Measurements from ENCODE around the gene ADAM15.

Gene ADAM15

DNA sequence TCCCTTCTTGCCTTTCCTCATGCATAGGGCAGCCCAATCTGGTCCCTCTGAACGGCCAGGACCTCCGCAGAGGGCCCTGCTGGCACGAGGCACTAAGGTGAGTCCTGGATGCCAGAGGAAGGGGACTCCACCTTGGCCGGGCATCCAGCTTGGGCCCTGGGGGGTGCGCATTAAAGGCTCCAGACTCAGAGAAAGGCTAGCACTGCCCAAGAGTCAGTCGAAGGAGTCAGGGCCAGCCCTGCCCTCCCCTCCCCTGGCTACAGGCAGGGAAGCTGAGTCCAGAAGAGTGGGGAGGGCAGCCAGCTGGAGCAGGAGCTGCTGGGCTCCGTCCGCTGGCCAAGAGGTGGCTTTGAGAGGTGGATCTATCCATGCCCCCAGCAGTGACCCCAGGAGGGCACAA is 9.6 kb downstream of the ADAM15 start:
- Histone ChIP-seq H3K4me1 (peaks cover 8% of the 10 kb centered on the region), H3K9me3 (ENCODE audit: control insufficient read depth, low read length) (no peaks in the 10 kb centered on the region), H3K79me2 (no peaks in the 10 kb centered on the region), H3K4me2 (ENCODE audit: low read length) (no peak overlapping the region), H3K4me3 (ENCODE audit: low read depth, low read length) (no peak overlapping the region), H3K27ac (no peak overlapping the region), H2AFZ (no peak overlapping the region), H3K27me3 (ENCODE audit: control insufficient read depth, insufficient read depth, low read length) (no peaks in the 10 kb centered on the region), H3K36me3 (ENCODE audit: control insufficient read depth, insufficient read depth, low read length) (no peaks in the 10 kb centered on the region), H3K9ac (no peak overlapping the region)
- TF ChIP-seq, protein P1, sequence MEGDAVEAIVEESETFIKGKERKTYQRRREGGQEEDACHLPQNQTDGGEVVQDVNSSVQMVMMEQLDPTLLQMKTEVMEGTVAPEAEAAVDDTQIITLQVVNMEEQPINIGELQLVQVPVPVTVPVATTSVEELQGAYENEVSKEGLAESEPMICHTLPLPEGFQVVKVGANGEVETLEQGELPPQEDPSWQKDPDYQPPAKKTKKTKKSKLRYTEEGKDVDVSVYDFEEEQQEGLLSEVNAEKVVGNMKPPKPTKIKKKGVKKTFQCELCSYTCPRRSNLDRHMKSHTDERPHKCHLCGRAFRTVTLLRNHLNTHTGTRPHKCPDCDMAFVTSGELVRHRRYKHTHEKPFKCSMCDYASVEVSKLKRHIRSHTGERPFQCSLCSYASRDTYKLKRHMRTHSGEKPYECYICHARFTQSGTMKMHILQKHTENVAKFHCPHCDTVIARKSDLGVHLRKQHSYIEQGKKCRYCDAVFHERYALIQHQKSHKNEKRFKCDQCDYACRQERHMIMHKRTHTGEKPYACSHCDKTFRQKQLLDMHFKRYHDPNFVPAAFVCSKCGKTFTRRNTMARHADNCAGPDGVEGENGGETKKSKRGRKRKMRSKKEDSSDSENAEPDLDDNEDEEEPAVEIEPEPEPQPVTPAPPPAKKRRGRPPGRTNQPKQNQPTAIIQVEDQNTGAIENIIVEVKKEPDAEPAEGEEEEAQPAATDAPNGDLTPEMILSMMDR (IDR thresholded peaks at IDR 0.05), result no peak

- no peak overlapping the region for H3K27ac ChIP-seq
- no peak overlapping the region for H2AFZ ChIP-seq
- TF ChIP-seq, protein P1 (IDR thresholded peaks at IDR 0.05), result peak; percentile 92
- no peaks in the 10 kb centered on the region for H3K36me3 ChIP-seq (ENCODE audit: control insufficient read depth, insufficient read depth, low read length)
- H3K79me2 ChIP-seq, result no peaks in the 10 kb centered on the region
- H3K27me3 ChIP-seq (ENCODE audit: control insufficient read depth, insufficient read depth, low read length), result no peaks in the 10 kb centered on the region
- no peaks in the 10 kb centered on the region for H3K9me3 ChIP-seq (ENCODE audit: control insufficient read depth, low read length)
- H3K4me3 ChIP-seq (ENCODE audit: low read depth, low read length), result no peak overlapping the region
- H3K4me1 ChIP-seq, result peaks cover 8% of the 10 kb centered on the region
- peak overlapping the region; percentile 61 for H3K4me2 ChIP-seq (ENCODE audit: low read length)
- H3K9ac ChIP-seq, result no peak overlapping the region
These were observed 10.4 kb downstream of the ADAM15 start for GRCh38 chr1:155061381-155062150.

DNA sequence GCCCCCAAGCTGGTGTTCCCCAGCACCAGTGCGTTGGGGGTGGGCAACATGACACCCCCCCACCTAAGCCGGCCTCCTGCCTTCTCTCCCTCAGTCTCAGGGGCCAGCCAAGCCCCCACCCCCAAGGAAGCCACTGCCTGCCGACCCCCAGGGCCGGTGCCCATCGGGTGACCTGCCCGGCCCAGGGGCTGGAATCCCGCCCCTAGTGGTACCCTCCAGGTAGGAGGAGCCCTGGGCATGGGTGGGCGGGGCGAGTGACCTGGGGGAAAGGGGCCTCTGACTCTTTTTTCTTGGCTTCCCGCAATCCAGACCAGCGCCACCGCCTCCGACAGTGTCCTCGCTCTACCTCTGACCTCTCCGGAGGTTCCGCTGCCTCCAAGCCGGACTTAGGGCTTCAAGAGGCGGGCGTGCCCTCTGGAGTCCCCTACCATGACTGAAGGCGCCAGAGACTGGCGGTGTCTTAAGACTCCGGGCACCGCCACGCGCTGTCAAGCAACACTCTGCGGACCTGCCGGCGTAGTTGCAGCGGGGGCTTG is 11.1 kb downstream of the ADAM15 start:
- TF ChIP-seq, protein P1 (IDR thresholded peaks at IDR 0.05), result no peak
- peak overlapping the region; percentile 93 for H3K4me2 ChIP-seq (ENCODE audit: low read length)
- peaks cover 8% of the 10 kb centered on the region for H3K4me1 ChIP-seq
- no peaks in the 10 kb centered on the region for H3K36me3 ChIP-seq (ENCODE audit: control insufficient read depth, insufficient read depth, low read length)
- H3K4me3 ChIP-seq (ENCODE audit: low read depth, low read length), result no peak overlapping the region
- no peak overlapping the region for H2AFZ ChIP-seq
- H3K9ac ChIP-seq, result no peak overlapping the region
- no peak overlapping the region for H3K27ac ChIP-seq
- no peaks in the 10 kb centered on the region for H3K79me2 ChIP-seq
- H3K27me3 ChIP-seq (ENCODE audit: control insufficient read depth, insufficient read depth, low read length), result no peaks in the 10 kb centered on the region
- H3K9me3 ChIP-seq (ENCODE audit: control insufficient read depth, low read length), result no peaks in the 10 kb centered on the region

- H3K4me3 ChIP-seq (ENCODE audit: low read depth, low read length), result peak overlapping the region; percentile 89
- H3K27me3 ChIP-seq (ENCODE audit: control insufficient read depth, insufficient read depth, low read length), result no peaks in the 10 kb centered on the region
- no peaks in the 10 kb centered on the region for H3K36me3 ChIP-seq (ENCODE audit: control insufficient read depth, insufficient read depth, low read length)
- TF ChIP-seq, protein P1 (IDR thresholded peaks at IDR 0.05), result peak; percentile 40
- peak overlapping the region; percentile 70 for H2AFZ ChIP-seq
- no peaks in the 10 kb centered on the region for H3K79me2 ChIP-seq
- H3K27ac ChIP-seq, result no peak overlapping the region
- peaks cover 8% of the 10 kb centered on the region for H3K4me1 ChIP-seq
- H3K9me3 ChIP-seq (ENCODE audit: control insufficient read depth, low read length), result no peaks in the 10 kb centered on the region
- no peak overlapping the region for H3K9ac ChIP-seq
- peak overlapping the region; percentile 93 for H3K4me2 ChIP-seq (ENCODE audit: low read length)
These were observed 11.7 kb downstream of the ADAM15 start for GRCh38 chr1:155062702-155063411.
